B cell (primary cell): ENCODE measurements around the gene DUS4L. TPM values are rescaled to one million over a fixed set of nuclear protein-coding genes. Genes with fewer than 3 reads are reported as not detected.

ENCODE experiments used
- ATAC-seq: fragments of 200-7000 bp; cut with Tn5 transposase; one replicate; pipeline ENCODE4 v1.10.0; 2021; ENCODE audit warnings: low read depth, mild to moderate bottlenecking, moderate number of reproducible peaks, moderate library complexity
- CTCF ChIA-PET: fragments of 350-600 bp; sonication (Branson Sonifier 250); formaldehyde crosslinking; loops from one replicate; lab custom pipeline; 2021; ENCODE audit warnings: antibody characterized with exemption, inconsistent platforms; lab: Charles Lee
- POLR2A ChIA-PET: fragments of 350-600 bp; sonication (Branson Sonifier 250); formaldehyde crosslinking; loops from one replicate; lab custom pipeline; 2021; ENCODE audit warnings: antibody characterized with exemption; lab: Charles Lee
- DNase-seq: peaks from one replicate; pipeline ENCODE4 v3.0.0; 2013
- H2AFZ ChIP-seq: 2 replicates; pipeline ENCODE4 v1.6.1; 2012; ENCODE audit warnings: mild to moderate bottlenecking, low read depth, low read length; ENCODE audit not compliant: insufficient read depth, poor library complexity, severe bottlenecking
- H3K27ac ChIP-seq, 2 donors: 1 replicate in 1 of 2; 2 replicates in 1 of 2; pipeline ENCODE4 v1.5.1; 2012 to 2013; ENCODE audit warnings: low read length in 2 of 2, mild to moderate bottlenecking in 2 of 2, moderate library complexity in 1 of 2
- H3K27me3 ChIP-seq, 4 experiments: fragments of 200-600 bp in 1 of 4; sonication (generic) in 1 of 4; replicated peaks in 1 of 4; 1 replicate in 2 of 4; 2 replicates in 2 of 4; pipeline versions ENCODE4 v1.6.1 to v1.7.0; 2013 to 2016; ENCODE audit warnings: low read length in 3 of 4, mild to moderate bottlenecking in 2 of 4, mixed read lengths in 1 of 4, moderate library complexity in 1 of 4; ENCODE audit not compliant: insufficient read depth in 4 of 4, control insufficient read depth in 3 of 4; ENCODE audit errors: control extremely low read depth in 1 of 4
- H3K36me3 ChIP-seq, 2 experiments: replicated peaks in 1 of 2; 1 replicate in 1 of 2; 2 replicates in 1 of 2; pipeline versions ENCODE4 v1.6.1 to v1.7.1; 2013; ENCODE audit warnings: low read length in 1 of 2; ENCODE audit not compliant: insufficient read depth in 2 of 2, control insufficient read depth in 1 of 2; ENCODE audit errors: control extremely low read depth in 1 of 2, extremely low read depth in 1 of 2
- H3K4me1 ChIP-seq, 2 donors: fragments of 200-600 bp in 1 of 2; sonication (generic) in 1 of 2; 1 replicate in 1 of 2; 2 replicates in 1 of 2; pipeline versions ENCODE4 v1.5.1 to v1.6.1; 2013 to 2017; ENCODE audit warnings: low read length in 2 of 2; ENCODE audit not compliant: control insufficient read depth in 2 of 2, insufficient read depth in 2 of 2
- H3K4me2 ChIP-seq: replicated peaks from 2 replicates; pipeline ENCODE3; 2012; ENCODE audit warnings: mild to moderate bottlenecking, low read depth, low read length; ENCODE audit not compliant: poor library complexity, severe bottlenecking
- H3K4me3 ChIP-seq, 5 experiments: fragments of 200-600 bp in 1 of 5; sonication (generic) in 1 of 5; 1 replicate in 3 of 5; 2 replicates in 2 of 5; pipeline versions ENCODE4 v1.5.1 to v1.7.0; 2011 to 2016; ENCODE audit warnings: low read length in 4 of 5, mild to moderate bottlenecking in 4 of 5, low read depth in 2 of 5, control low read depth in 1 of 5, moderate library complexity in 1 of 5; ENCODE audit not compliant: insufficient read depth in 1 of 5; ENCODE audit errors: control extremely low read depth in 1 of 5, extremely low read depth in 1 of 5
- H3K79me2 ChIP-seq: fragments of 200-600 bp; sonication (generic); one replicate; pipeline ENCODE4 v1.6.0; 2016; ENCODE audit warnings: low read length; ENCODE audit not compliant: control insufficient read depth, insufficient read depth
- H3K9ac ChIP-seq: fragments of 200-600 bp; sonication (generic); 2 replicates; pipeline ENCODE4 v1.6.1; 2017; ENCODE audit warnings: mild to moderate bottlenecking, low read length, moderate library complexity
- H3K9me3 ChIP-seq, 3 donors: one replicate each; pipeline versions ENCODE4 v1.6.1 to v1.7.1; 2013; ENCODE audit warnings: low read length in 2 of 3; ENCODE audit not compliant: control insufficient read depth in 2 of 3, insufficient read depth in 1 of 3; ENCODE audit errors: control extremely low read depth in 1 of 3
- H4K20me1 ChIP-seq: 2 replicates; pipeline ENCODE4 v1.6.0; 2012; ENCODE audit warnings: mild to moderate bottlenecking, low read length; ENCODE audit not compliant: insufficient read depth, control insufficient read depth, poor library complexity, severe bottlenecking
- H3K27ac Mint-ChIP-seq: one replicate; pipeline ENCODE4 v1.8.0; 2021; ENCODE audit warnings: mixed read lengths
- H3K27me3 Mint-ChIP-seq: one replicate; pipeline ENCODE4 v1.8.0; 2021; ENCODE audit warnings: mixed read lengths
- H3K4me1 Mint-ChIP-seq: one replicate; pipeline ENCODE4 v1.8.0; 2021; ENCODE audit warnings: mixed read lengths
- H3K4me3 Mint-ChIP-seq: one replicate; pipeline ENCODE4 v1.8.0; 2021; ENCODE audit warnings: mixed read lengths
- H3K9me3 Mint-ChIP-seq: one replicate; pipeline ENCODE4 v1.8.0; 2022; ENCODE audit warnings: mixed read lengths; ENCODE audit not compliant: insufficient read depth
- EZH2 ChIP-seq: IDR thresholded peaks from 2 replicates; pipeline ENCODE4 v1.6.1; 2012; ENCODE audit warnings: borderline replicate concordance, low read depth, mild to moderate bottlenecking, moderate library complexity, low read length; ENCODE audit not compliant: insufficient read depth, poor library complexity, severe bottlenecking
- WGBS: methylation state at CpG from one replicate; pipeline ENCODE4 v1.1.5; 2013; ENCODE audit warnings: missing lambda C conversion rate; ENCODE audit not compliant: insufficient coverage; 5-methylcytosine and 5-hydroxymethylcytosine counted together
- intact Hi-C: fragments of 100-400 bp; cut with micrococcal nuclease; formaldehyde crosslinking; loops from one replicate; pipeline ENCODE4 v1.10.0; 2022
- polyA plus RNA-seq: library from polyadenylated mRNA; depleted of rRNA; stranded (reverse); fragments of >200 nt; gene quantifications from 2 replicates; pipeline ENCODE4 v1.2.3, GENCODE V29; 2012
- total RNA-seq, 2 donors: library from RNA; stranded (reverse); fragments of 120-200 nt in 1 of 2; gene quantifications; 1 replicate in 1 of 2; 2 replicates in 1 of 2; pipeline versions ENCODE4 v1.2.3 to v1.2.4, GENCODE V29; 2013 to 2022
- TF ChIP-seq, protein P1 (sequence below): fragments of 200-600 bp; IDR thresholded peaks from one replicate; pipeline ENCODE4 v1.8.0; 2022; ENCODE audit warnings: antibody characterized with exemption, mild to moderate bottlenecking

The DUS4L gene
- total and polyA plus RNA-seq, 2 donors (not counting 1 experiment from before 2014, with no cell fraction given) = 4.1 to 18.7 TPM

DNA sequence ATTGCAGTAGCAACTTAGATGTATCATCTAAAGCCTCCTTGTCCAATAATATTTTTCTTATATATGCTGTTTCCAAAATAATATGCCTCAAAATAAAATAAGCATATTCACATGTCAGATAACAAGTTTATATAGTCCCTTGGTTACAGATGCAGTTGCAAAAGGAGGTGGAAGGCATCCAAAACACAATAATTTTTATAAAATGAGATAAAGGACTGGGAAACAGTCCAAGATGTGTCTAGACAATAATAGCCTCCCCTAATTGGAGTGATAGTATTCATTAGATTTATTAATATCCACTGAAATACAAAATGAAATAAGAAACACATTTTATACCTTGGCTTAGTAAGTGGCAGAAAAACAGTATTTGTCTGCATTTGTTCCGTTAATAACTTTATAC, 46.6 kb downstream of the DUS4L start:
- DNase-seq = no peak
- H3K36me3 ChIP-seq = peaks cover 7 to 8% of the 10 kb centered on the region in 2 experiments
- no peaks in the 10 kb centered on the region for H3K9me3 ChIP-seq
- no peak for TF ChIP-seq EZH2
- TF ChIP-seq, protein P1, sequence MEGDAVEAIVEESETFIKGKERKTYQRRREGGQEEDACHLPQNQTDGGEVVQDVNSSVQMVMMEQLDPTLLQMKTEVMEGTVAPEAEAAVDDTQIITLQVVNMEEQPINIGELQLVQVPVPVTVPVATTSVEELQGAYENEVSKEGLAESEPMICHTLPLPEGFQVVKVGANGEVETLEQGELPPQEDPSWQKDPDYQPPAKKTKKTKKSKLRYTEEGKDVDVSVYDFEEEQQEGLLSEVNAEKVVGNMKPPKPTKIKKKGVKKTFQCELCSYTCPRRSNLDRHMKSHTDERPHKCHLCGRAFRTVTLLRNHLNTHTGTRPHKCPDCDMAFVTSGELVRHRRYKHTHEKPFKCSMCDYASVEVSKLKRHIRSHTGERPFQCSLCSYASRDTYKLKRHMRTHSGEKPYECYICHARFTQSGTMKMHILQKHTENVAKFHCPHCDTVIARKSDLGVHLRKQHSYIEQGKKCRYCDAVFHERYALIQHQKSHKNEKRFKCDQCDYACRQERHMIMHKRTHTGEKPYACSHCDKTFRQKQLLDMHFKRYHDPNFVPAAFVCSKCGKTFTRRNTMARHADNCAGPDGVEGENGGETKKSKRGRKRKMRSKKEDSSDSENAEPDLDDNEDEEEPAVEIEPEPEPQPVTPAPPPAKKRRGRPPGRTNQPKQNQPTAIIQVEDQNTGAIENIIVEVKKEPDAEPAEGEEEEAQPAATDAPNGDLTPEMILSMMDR = no peak
- H4K20me1 ChIP-seq = no peaks in the 10 kb centered on the region
- H3K9me3 Mint-ChIP-seq = no peaks in the 10 kb centered on the region
- no peaks in the 10 kb centered on the region for H3K4me1 Mint-ChIP-seq
- no peak overlapping the region for H3K9ac ChIP-seq
- no peak for ATAC-seq
- H3K27me3 ChIP-seq = no peaks in the 10 kb centered on the region
- no peak overlapping the region for H3K4me2 ChIP-seq
- no peak overlapping the region for H2AFZ ChIP-seq
- ChIA-PET POLR2A (no interaction called here), CTCF (no interaction called here)
- no peak overlapping the region for H3K4me3 Mint-ChIP-seq
- no peak overlapping the region for H3K4me3 ChIP-seq
- WGBS = no CpG with 5 or more reads among the region's 1 CpG
- no peak overlapping the region for H3K27ac ChIP-seq
- intact Hi-C loops = no loop called here
- H3K4me1 ChIP-seq = no peaks in the 10 kb centered on the region
- no peak overlapping the region for H3K27ac Mint-ChIP-seq
- H3K27me3 Mint-ChIP-seq = no peaks in the 10 kb centered on the region
- H3K79me2 ChIP-seq = no peaks in the 10 kb centered on the region

DNA sequence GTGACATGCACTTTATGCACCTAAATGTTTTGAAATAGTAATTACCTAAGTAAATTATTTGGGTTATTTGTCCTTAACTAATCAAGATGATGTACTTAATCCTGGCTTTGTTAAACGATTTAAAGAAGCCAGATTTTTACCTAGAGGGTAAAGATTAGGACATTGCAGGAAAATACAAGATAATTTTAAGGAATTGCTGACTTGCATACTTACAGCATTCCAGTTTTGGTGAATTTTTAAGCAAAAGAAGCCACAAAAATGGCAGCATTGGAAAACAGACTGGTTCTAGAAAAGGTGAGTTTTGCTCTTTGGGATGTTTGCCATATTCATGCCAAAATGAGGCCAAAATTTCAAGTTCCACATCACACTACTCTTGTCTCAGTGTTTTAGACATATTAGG, 49.7 kb downstream of the DUS4L start:
- no peaks in the 10 kb centered on the region for H3K9me3 Mint-ChIP-seq
- Histone ChIP-seq H3K4me2 (no peak overlapping the region), H2AFZ (no peak overlapping the region), H3K27ac (no peak overlapping the region), H3K9ac (no peak overlapping the region), H3K36me3 (peaks cover 7 to 12% of the 10 kb centered on the region in 2 experiments), H3K9me3 (no peaks in the 10 kb centered on the region), H3K27me3 (no peaks in the 10 kb centered on the region), H4K20me1 (no peaks in the 10 kb centered on the region), H3K79me2 (no peaks in the 10 kb centered on the region), H3K4me3 (no peak overlapping the region), H3K4me1 (no peaks in the 10 kb centered on the region)
- intact Hi-C loops = no loop called here
- WGBS = no CpG with 5 or more reads among the region's 1 CpG
- no peak overlapping the region for H3K4me3 Mint-ChIP-seq
- H3K27me3 Mint-ChIP-seq = no peaks in the 10 kb centered on the region
- DNase-seq (no peak), ATAC-seq (no peak)
- POLR2A ChIA-PET = no interaction called here
- no peaks in the 10 kb centered on the region for H3K4me1 Mint-ChIP-seq
- CTCF ChIA-PET = no interaction called here
- TF ChIP-seq, protein P1 = no peak
- no peak for TF ChIP-seq EZH2
- no peak overlapping the region for H3K27ac Mint-ChIP-seq
